Epithelial cell of proximal tubule (primary cell): ENCODE data around the gene RPL41. TPM values are rescaled to one million over a fixed set of nuclear protein-coding genes. Genes with fewer than 3 reads are reported as not detected.

ENCODE experiments used
- DNase-seq: peaks from one replicate; pipeline ENCODE4 v3.0.0-alpha.2; 2011; ENCODE audit warnings: low read depth
- H3K4me3 ChIP-seq: 2 replicates; pipeline ENCODE4 v1.5.1; 2011; ENCODE audit warnings: low read depth, mild to moderate bottlenecking, low read length
- total RNA-seq: library from RNA; depleted of rRNA; stranded (reverse); fragments of >200 nt; gene quantifications from 2 replicates; pipeline ENCODE4 v1.2.3, GENCODE V29; 2015
- TF ChIP-seq, protein P1 (sequence below): conservative IDR thresholded peaks from 2 replicates; pipeline ENCODE4 v1.5.1; 2012; ENCODE audit warnings: low read depth, mild to moderate bottlenecking, low read length

RPL41 gene
- total RNA-seq, 1 donor from 2014 or later, result 5,792 TPM

DNA sequence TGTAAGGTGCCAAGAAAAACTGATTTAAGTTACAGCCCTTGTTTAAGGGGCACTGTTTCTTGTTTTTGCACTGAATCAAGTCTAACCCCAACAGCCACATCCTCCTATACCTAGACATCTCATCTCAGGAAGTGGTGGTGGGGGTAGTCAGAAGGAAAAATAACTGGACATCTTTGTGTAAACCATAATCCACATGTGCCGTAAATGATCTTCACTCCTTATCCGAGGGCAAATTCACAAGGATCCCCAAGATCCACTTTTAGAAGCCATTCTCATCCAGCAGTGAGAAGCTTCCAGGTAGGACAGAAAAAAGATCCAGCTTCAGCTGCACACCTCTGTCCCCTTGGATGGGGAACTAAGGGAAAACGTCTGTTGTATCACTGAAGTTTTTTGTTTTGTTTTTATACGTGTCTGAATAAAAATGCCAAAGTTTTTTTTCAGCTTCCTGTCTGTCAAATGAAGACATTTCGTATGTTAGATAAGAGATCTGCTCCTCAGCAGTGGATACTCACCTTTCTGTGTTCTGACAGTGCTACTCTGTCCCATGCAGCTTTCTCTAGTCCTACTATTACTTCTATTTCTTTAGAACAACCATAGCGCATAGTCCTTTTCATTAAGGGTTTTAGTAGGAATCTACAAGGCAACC is 13.2 kb upstream of the RPL41 start:
- TF ChIP-seq, protein P1, sequence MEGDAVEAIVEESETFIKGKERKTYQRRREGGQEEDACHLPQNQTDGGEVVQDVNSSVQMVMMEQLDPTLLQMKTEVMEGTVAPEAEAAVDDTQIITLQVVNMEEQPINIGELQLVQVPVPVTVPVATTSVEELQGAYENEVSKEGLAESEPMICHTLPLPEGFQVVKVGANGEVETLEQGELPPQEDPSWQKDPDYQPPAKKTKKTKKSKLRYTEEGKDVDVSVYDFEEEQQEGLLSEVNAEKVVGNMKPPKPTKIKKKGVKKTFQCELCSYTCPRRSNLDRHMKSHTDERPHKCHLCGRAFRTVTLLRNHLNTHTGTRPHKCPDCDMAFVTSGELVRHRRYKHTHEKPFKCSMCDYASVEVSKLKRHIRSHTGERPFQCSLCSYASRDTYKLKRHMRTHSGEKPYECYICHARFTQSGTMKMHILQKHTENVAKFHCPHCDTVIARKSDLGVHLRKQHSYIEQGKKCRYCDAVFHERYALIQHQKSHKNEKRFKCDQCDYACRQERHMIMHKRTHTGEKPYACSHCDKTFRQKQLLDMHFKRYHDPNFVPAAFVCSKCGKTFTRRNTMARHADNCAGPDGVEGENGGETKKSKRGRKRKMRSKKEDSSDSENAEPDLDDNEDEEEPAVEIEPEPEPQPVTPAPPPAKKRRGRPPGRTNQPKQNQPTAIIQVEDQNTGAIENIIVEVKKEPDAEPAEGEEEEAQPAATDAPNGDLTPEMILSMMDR, result no peak
- DNase-seq, result no peak
- H3K4me3 ChIP-seq, result peak overlapping the region; percentile 86

DNA sequence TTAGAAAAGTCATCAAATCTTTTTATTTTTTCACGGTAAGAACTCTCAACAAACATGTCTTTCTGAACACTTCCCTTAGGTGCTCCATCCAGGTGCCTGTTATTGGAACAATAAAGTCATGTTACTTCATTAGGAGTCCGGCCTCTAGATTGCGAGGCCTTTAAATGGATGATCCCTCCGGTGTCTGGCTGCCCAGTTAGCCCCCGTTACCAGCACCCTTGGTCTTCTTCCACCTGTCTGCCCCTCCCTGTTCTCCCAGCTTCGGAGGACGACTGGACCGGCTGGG is 12.7 kb upstream of the RPL41 start:
- no peak for DNase-seq
- TF ChIP-seq, protein P1, result no peak

GRCh38 chr12:56104109-56104814 is 12.2 kb upstream of the RPL41 start, which contains the start of gene PA2G4:
Gene PA2G4, plus strand, starts transcription at chr12:56104559. Its CDS starts 179 bp downstream, at chr12:56104738.
- H3K4me3 ChIP-seq, result peak within 1 kb of the TSS; percentile 86
- TF ChIP-seq, protein P1, result no peak
- DNase-seq, result peak; percentile 87

More for the DNA sequence above, 12.7 kb upstream of the RPL41 start:
- H3K4me3 ChIP-seq, result peak overlapping the region; percentile 86

DNA sequence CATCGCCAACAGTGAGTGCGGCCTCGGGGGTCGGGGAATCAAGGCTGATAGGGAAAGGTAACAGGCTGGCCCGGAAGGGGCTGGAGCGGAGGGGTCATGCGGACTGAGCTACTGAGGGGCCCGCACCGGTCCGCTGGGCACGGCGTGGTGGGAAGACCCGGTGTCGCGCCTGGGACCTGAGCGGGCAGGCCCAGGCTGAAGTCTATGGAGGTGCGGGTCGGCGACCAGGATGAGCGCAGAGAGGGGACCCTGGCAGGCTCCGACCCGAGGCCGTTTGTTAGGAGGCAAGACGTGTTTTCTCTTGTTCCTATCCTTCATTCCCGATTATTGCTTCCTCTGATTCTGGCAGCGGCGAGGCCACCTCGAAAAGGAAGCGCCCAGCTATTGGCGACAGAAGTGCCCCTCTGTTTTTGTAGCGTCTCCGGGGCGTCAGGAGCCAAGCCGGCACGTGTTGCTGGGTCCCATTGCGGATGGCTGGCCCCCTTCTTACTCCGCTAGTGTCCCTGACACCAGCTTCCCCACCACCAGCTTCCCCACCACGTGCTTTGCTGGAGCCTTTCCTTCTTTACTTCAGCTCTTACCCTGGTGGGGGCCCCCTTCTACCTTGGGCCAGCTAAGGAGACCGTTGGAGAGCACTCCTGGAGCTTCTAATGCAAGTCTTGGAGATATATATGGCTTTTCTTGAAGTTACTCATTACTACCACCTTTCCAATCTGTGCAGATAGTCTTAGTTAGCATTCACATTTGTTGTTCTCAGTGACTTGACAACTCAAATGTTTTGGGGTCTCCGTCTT is 11.4 kb upstream of the RPL41 start:
- no peak for DNase-seq

DNA sequence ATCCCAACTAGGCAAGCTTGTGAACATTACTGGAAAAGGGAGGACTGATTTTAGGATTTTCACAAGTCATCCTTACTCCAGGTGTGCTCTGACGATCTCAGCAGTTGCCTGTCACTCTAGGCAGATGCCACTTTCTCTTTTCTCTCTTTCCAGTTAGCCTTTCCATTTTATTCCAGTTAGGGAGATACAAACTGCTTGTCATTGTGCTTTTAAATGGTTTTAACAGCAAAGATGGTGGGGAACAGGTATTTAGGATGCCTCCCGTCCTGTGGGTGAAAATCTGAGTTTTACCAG is 10.9 kb upstream of the RPL41 start:
- DNase-seq, result no peak
- TF ChIP-seq, protein P1, result no peak

More for the DNA sequence above, 11.4 kb upstream of the RPL41 start:
- H3K4me3 ChIP-seq, result peak overlapping the region; percentile 86
- TF ChIP-seq, protein P1, result no peak

DNA sequence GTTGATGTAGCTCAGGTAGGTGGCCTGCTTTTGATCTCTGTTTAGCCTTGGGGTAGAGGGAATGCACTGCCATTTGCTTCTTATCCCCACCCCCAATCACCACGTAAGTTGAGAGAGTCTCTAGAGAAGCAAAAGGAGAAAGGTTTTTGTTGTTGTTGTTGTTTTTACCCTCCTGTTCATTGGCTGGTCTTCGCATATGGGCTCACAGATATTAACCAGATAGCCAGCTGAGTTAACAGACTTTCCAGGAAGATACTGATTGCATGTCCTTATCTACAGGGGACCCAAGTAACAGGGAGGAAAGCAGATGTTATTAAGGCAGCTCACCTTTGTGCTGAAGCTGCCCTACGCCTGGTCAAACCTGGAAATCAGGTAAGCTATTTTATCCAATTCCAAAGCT is 9.2 kb upstream of the RPL41 start:
- DNase-seq, result no peak
- no peak overlapping the region for H3K4me3 ChIP-seq
- TF ChIP-seq, protein P1, result no peak

More for the DNA sequence above, 10.9 kb upstream of the RPL41 start:
- H3K4me3 ChIP-seq, result peak overlapping the region; percentile 86
